HPDE6-E6E7 (cell line): ENCODE results near the gene WWC1.
"Not testable (repeated sequence)": the region's sequence is repeated elsewhere in the genome, so short reads cannot be mapped to it uniquely, and the experiment has no call there.

Experiments
- DNase-seq: peaks from one replicate; pipeline ENCODE4 v3.0.0; 2011; ENCODE audit warnings: missing footprints; ENCODE audit errors: extremely low spot score

The WWC1 gene

DNA sequence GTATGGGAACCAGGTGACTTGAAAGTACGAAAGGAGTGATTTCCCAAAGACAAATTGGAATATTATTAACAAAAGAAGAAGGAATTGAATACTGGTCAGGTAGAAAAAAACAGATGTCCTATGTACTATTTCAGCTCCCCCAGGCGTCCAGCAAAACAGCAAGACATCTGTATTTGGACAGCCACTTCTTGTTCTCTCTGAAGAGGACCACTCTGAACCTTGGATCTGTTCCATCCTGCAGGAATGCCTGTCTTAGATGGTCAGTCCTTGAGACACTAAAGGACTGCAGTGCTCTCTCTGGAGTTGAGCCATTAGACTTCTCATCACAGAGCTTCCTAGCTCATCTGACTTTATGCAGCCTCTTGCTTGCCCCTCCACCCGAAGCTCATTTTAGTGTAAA, 120.4 kb downstream of the WWC1 start:
- no peak for DNase-seq

DNA sequence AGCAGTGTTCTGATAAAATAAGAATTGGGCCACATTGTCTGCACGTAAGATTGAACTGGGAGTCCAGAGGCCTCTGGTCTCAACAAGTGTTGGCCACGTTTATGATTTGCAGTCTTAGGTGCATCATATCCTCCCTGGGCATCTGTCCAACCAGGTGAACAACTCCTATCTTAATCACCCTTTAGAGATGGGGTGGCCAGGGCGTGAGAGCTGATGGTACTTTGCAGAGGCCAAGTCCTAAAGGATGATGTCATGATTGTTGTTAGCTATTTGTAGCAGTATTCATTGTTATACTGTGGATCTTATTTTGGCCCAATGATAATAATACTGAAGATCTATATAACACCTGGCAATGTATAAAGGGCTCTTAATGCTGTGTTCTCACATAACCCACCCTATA, 121.6 kb downstream of the WWC1 start:
- DNase-seq, result peak; percentile 84

DNA sequence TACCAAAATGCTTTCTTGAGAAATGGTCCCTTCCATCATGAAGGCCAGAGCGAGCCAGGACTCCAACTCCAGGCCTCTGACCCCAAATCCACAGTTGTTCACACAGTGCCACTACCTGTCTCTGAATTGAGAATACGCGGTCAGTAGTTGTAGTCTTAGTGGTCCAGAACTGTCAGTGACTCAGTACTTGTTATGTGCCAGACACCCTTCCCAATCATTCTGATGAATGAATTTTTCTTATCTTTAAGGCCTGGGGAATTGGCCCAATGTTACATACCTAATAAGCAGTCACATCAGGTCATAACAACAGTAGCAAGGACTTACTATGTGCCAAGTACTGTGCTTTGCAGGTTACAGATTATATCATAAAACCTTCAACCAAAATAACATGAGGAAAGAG, 122.2 kb downstream of the WWC1 start:
- no peak for DNase-seq

DNA sequence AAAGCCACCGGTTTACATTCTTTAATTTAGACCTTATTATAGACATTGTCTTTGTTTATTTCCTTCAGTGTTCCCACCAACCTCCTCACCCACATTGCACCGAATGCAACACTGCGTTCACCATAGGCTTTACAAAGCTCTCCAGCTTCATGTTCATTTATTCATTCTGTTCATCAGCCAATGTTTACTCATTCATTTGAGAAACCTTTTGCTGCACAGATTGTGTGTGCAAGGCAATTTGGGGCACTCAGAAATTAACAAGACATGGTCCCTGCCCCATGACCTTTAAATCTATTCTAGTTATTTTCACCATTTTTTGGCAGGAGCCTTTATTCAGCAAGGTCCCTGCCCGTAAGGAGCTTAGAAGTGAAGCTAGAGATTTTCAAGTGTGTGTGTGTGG, 124.0 kb downstream of the WWC1 start:
- no peak for DNase-seq

DNA sequence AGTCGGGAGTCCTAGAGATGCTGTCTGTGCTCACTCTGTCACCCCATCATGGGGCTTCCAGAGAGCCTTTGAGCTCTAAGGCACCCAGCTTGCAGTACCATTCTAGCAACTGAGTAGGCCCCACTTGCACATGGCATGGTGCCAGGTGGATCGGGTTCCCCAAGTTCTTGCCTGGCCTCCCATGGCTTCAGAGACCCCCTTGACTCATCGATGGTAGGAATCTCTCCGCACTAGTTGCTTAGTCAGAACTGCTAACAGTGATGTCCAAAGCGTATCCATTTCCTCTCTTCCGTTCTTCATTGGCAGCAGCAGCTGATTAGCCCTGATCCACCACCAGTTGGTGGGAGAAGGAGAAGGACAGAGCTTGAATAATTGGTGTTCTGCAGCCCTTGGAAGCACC, 124.5 kb downstream of the WWC1 start:
- DNase-seq, result no peak

DNA sequence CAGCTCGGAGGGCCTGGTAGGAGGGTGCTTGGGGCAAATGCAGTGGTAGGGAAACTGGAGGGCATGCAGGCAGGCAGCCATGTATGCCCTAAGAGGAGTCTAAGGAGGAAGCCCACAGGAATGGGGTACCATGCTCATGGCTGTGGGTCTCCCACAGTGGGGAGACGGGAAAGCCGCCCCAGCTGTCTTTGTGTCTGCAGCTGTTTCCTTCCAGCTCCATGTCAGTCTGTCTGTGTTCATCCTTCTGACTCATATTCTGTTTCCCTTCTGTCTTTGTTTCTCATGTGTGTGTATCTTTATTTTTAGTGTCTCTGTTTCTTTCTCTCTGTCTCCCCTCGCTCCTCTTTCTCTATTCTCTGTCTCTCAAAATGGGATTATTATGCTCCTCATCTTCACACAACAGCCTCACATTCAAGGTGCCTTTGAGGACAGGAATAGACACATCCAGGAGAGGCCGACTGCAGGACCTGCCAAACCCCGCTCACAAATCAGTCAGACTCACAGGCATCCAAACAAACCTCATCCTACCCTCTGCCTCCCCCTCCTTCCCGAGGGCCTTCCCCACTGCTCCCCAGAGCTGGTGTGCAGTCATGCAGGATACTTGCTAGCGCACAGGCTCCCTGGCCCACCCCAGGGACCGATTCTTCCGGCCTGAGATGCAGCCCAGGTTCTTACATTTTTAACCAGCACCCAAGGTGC, 126.4 kb downstream of the WWC1 start:
- DNase-seq, result no peak

DNA sequence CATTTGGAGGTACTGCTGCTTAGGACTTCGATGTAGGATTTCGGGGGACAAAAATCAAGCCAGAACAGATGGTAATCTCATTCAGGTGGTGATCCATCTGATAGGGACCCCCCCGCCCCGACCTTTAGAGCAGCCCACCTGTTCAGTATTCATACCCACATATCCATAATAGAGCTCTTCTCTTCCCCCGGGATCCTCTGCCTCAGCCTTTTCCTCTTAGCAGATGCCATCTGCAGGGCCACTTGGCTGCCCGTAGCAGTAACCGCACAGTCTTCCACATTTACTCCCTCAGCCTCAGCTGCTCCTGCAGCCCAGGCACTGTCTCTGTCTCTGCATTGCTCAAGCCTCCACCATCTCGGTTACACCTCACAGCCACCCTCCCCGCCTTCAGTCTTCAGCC, 129.0 kb downstream of the WWC1 start:
- no peak for DNase-seq

DNA sequence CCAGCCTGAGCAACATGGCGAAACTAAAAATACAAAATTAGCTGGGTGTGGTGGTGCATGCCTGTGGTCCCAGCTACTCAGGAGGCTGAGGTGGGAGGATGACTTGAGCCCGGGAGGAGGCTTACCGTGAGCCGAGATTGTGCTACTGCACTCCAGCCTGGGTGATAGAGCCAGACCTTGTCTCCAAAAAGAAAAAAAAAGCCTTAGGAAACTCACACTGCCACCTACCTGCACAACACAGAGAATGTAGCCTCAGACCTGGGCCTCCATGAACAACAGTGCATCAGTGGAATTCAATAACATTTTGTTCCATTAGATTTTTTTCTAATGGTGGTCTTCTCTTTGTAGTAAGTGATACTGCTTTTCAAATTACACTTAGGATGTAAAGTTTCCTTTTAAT, 131.0 kb downstream of the WWC1 start:
- peak; percentile 22 for DNase-seq

DNA sequence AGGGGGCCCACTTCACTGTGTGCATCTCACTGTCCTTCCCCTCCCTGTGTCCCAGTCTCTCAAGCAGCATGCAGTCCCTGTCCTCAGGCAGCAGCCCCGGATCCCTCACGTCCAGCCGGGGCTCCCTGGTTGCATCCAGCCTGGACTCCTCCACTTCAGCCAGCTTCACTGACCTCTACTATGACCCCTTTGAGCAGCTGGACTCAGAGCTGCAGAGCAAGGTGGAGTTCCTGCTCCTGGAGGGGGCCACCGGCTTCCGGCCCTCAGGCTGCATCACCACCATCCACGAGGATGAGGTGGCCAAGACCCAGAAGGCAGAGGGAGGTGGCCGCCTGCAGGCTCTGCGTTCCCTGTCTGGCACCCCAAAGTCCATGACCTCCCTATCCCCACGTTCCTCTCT, 132.0 kb downstream of the WWC1 start:
- DNase-seq, result no peak

DNA sequence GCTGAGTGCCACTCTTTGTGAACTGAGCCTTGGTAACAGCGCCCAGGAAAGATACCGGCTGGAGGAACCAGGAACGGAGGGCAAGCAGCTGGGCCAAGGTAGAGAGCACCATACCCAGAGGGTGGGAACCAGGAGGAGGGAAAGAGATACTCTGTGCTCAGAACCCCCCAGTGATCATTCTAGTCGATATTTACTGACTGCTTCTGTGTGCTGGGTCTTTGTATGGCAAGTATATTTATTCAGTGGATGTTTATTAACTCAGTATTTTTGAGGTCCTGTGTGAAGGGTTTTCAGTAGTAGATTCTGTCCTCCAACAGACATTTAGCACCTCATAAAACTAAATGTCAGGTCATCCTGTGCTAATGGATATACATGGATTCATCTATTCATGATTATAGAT, 132.5 kb downstream of the WWC1 start:
- no peak for DNase-seq

DNA sequence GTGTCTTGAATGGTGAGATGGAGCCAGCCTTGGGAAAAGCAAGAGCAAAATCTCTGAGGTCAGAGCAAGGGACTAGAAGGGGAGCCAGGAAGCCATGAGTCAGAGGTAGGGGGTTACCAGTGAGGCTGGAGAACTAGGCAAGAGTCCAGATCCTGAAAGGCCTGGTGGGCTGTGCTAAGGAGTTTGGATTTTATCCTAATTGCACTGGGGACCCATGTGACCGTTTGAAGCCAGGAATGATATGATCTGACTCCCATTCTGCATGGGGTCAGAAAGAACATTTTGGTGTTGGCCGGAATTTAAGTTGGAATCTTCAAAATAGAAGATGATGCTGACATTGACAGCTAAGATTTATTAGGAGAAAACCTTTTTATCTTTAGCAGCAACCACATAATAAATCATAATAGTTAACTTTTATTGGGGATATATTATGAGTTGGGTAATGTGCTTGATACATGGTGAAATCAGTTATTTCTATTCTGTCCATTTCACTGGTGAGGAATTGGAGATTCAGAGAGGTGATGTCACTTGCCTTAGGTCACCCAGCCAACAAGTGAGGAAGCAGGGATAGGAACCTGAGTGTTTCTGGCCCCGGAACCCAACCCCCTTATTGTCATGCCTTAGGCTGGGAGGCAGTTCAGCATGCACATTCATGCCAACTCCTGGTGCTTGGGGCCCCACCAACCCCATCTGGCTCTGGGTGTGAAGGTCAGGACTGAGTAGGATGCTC, 133.3 kb downstream of the WWC1 start:
- no peak for DNase-seq

DNA sequence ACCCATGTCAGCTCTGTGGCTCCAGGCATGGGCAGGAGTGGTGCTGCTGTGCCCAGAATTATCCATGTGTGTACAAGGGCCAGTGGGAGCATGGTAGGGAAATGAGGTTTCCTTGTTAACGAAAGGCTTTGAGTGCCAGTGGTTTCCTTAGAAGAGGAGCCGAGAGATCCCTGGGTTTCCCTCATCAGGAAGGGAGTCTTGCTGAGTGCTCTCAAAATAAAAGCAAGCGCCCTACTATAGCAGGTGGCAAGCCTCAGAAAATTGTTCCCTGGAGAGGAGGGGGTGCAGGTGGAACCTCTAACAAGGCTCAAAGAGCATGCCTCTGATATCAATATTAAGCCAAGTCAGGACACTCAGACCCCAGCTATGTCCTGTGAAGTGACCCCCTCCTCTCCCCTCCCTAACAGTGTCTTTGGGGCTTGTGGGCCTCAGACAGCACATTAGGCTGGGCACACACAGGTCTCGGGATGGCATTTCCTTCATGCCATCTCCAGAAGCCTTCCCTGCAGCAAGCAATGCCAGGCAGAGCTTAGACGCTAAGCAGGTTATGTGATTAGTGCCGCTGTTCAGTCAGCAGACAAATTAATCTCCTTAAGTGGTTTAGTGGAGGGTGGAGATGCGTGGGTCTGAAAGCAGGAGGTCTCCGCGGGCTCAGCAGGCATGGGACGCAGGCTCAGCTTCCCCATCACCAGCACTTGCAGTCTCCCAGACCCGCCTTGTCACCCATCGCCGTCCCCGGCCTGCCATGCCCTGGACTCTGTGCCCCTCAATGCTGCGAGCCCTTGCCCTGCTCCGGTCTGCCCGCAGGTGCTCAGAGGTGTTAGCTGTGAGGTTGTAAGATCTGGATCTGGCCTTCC, 134.8 kb downstream of the WWC1 start:
- no peak for DNase-seq

DNA sequence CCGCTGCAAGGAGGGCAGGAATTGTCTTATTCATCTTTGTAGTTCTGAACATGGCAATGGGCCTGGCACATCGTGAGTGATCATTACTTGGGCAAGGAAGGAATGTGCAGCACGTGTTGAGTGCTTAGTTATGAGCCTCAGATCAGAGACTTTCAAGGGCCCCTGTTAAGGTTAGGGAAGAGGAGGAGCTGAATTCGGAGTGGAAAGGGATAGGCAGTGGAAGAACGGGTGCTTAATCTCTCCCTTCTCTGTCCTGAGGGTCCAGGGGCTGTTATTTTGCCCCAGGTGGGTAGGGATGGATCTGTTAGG, 135.4 kb downstream of the WWC1 start:
- DNase-seq, result no peak

DNA sequence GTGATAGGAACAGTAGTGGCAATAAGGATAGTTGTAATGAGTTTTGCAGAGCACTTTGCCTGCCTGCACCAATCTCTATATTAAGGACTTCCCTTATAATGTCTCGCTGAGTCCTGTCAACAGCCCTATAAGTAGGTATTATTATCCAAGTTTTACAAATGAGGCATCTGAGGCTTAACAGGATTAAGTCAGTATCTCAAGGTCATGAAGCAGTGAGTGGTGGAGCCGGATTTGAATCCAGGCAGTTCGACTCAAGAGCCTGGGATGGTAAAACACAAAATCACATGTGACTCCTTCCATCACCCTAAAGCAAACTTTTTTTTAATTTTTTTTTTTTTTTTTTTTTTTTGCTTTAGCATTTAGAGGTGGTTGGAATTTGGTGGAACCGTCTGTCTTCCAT, 135.8 kb downstream of the WWC1 start:
- no peak for DNase-seq

DNA sequence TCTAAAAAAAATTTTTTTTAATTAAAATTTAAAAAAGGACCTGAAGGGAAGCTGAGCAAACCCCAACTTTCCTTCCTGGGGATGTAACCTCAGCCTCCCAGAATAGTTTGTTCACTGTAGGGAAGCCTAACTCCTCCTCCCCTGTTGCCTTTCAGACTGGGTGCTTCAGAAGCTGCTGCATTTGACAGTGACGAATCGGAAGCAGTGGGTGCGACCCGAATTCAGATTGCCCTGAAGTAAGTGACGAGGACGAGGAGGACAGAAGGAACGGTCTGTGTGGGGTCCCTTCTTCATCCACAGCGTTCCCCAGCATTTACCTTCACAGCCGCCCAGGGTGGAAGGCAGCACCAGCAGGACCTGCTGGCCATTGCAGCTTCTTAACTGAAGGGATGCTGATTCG, 137.1 kb downstream of the WWC1 start:
- DNase-seq, result no peak

DNA sequence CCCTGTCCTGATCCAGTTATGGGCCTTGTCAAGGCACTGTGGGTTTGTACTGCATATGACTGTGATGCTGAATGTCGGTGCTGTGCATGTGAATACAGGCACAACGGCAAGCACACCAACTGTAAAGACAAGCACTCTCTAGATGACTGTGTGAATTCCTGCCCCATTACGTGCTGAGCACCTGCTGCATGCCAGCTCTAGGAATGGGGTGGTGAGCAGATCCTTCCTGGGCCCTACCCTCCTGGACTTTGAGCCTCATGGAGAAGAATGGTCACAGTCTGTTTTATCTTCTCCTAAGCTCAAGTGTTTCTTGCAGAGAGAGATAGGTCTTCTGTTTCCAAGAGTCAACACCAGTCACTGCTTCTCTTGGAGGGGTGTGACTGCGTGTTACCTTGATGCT, 138.9 kb downstream of the WWC1 start:
- no peak for DNase-seq

DNA sequence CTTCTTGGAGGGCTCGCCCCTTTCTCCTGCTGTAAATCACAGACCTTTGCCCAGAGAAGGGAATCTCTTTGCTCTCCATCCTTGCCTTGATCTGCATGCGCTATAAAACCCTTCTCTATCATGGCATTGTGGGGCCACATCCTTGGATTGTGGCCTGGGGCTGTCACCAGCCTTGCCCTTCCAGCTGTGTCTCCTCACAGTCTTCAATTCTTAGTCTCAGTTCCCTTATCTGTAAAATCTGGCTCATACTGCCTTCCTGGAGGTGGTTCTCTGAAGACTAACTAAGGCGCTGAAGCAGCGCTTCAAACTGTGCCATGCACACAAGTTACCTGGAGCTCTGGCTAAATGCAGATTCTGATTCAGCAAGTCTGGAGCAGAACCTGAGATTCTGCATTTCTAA, 141.5 kb downstream of the WWC1 start:
- DNase-seq, result no peak

DNA sequence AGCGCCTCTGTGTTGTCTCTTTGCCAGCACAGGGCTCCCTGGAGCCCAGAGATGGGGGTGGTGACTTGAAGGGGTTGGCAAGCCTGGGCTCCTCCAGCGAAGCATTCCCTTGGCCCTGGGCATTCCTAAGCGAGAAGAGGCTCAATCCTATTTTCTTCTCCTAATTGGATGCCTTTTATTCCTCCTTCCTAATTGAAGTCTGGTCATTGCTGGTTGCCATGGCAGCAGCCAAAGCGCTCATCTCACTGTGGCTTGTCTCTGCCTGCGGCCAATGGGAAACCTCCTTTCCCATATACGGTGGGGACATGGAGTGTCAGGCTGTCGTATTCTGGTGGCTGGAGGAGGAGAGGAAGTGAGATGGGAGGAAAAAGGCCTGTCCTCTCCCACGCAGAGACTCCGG, 142.6 kb downstream of the WWC1 start:
- DNase-seq, result no peak

DNA sequence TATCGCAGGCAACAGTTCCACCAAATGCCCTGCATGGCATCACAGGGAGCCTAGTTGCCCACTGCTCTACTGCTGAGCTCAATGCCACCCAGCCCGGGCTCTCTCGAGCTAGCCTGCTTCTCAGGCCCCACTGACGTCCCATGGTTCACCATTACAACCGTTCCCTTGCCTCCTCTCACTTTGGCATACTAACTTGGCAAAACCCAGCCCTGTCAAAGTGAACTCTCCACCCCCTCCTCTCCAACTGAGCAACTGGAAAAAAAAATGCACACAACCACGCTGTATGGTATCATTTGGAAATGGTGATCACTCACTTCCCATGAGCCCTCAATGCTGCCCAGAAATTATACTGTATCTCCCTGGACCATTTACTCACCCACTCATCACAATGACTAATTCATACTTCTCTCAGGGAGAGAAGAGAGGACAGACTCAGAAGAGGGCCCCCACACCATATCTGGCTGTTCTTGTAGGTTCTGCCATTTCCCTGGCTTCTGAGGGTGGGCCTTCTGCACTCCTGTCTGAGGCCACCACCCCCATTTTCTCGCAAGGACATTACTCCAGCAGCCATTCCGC, 143.4 kb downstream of the WWC1 start:
- no peak for DNase-seq

DNA sequence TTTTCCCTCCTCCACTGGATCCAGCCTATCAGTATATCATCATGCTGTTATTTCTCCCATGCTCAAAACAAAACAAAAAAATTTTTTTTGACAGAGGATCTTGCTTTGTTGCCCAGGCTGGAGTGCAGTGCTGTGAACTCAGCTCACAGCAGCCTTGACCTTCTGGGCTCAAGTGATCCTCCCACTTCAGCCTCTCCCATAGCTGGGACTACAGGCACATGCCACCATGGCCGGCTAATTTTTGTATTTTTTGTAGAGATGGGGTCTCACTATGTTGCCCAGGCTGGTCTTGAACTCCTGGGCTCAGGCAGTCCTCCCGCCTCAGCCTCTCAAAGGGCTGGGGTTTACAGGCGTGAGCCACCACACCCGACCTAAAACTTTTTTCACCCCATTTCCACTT, 143.9 kb downstream of the WWC1 start:
- DNase-seq, result not testable (repeated sequence)

DNA sequence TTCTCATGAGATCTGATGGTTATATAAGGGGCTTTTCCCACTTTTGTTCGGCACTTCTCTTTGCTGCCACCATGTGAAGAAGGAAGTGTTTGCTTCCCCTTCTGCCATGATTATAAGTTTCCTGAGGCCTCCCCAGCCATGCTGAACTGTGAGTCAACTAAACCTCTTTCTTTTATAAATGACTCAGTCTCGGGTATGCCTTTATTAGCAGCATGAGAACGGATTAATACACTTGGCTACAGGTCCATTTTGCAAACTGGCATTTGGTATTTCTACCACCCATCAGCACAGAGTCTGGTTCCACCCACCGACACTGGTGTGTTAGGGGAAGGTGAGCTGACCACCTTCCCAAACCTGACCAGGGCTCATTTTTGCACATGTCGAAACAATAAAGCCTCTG, 146.9 kb downstream of the WWC1 start:
- no peak for DNase-seq

DNA sequence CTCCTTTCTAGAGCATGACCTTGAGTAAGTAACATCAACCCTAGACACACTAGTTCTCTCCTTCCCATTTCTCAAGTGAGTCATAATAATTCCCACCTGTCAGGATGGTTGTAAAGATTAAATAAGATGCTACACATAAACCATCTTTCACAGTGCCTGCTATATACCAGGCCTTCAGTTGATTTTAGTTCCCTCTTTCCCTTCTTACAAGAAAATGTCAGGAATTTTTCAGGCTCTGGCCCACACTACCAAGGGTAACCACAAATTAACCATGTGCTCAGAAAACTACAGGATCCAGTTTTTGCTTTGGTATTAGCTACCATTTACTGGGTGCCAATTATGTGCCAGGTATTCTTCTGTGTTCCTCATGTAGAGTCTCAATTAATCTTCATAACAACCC, 152.1 kb downstream of the WWC1 start:
- no peak for DNase-seq
